Keratinocyte (primary cell): ENCODE measurements around the gene ABLIM2.

ENCODE experiments used
- EZH2 ChIP-seq: IDR thresholded peaks from one replicate; pipeline ENCODE4 v1.6.1; 2012; ENCODE audit warnings: inconsistent platforms, mild to moderate bottlenecking, low read length, moderate library complexity
- TF ChIP-seq, protein P1 (sequence below), 3 experiments: IDR thresholded peaks in 1 of 3; conservative IDR thresholded peaks in 1 of 3; optimal IDR thresholded peaks in 1 of 3; 2 replicates in 2 of 3; 3 replicates in 1 of 3; pipeline versions ENCODE3 to v1.5.1; 2011; ENCODE audit warnings: low read length in 3 of 3, mild to moderate bottlenecking in 3 of 3, moderate library complexity in 2 of 3, control low read depth in 1 of 3, inconsistent platforms in 1 of 3; ENCODE audit not compliant: insufficient read depth in 2 of 3; ENCODE audit errors: extremely low read depth in 1 of 3

- TF ChIP-seq EZH2: no peak
- TF ChIP-seq, protein P1, sequence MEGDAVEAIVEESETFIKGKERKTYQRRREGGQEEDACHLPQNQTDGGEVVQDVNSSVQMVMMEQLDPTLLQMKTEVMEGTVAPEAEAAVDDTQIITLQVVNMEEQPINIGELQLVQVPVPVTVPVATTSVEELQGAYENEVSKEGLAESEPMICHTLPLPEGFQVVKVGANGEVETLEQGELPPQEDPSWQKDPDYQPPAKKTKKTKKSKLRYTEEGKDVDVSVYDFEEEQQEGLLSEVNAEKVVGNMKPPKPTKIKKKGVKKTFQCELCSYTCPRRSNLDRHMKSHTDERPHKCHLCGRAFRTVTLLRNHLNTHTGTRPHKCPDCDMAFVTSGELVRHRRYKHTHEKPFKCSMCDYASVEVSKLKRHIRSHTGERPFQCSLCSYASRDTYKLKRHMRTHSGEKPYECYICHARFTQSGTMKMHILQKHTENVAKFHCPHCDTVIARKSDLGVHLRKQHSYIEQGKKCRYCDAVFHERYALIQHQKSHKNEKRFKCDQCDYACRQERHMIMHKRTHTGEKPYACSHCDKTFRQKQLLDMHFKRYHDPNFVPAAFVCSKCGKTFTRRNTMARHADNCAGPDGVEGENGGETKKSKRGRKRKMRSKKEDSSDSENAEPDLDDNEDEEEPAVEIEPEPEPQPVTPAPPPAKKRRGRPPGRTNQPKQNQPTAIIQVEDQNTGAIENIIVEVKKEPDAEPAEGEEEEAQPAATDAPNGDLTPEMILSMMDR (optimal IDR thresholded peaks at IDR 0.05 in 1 of 3, IDR thresholded peaks at IDR 0.05 in 1 of 3, conservative IDR thresholded peaks at IDR 0.05 in 1 of 3; ENCODE audit: extremely low read depth in 1 of 3, insufficient read depth in 2 of 3, low read length in 3 of 3): no peak
These were observed 107.9 kb downstream of the ABLIM2 start for GRCh38 chr4:8050555-8051206.
